Naive thymus-derived CD4-positive, alpha-beta T cell (primary cell): ENCODE results near the gene C5orf63. TPM values are rescaled to one million over a fixed set of nuclear protein-coding genes. Genes with fewer than 3 reads are reported as not detected.
A peak's percentile ranks its signal among the peaks of the same experiment; 100 is the strongest.
"Not testable (repeated sequence)": the region's sequence is repeated elsewhere in the genome, so short reads cannot be mapped to it uniquely, and the experiment has no call there.

Experiments
- ATAC-seq: fragments of 150-1000 bp; cut with Tn5 transposase; 2 replicates; pipeline ENCODE4 v1.10.0; 2021; ENCODE audit warnings: mild to moderate bottlenecking, moderate library complexity
- CTCF ChIA-PET: fragments of 350-600 bp; sonication (Branson Sonifier 250); formaldehyde crosslinking; loops from one replicate; lab custom pipeline; 2021; ENCODE audit warnings: antibody characterized with exemption; lab: Charles Lee
- POLR2A ChIA-PET: fragments of 350-600 bp; sonication (Branson Sonifier 250); formaldehyde crosslinking; loops from one replicate; lab custom pipeline; 2021; ENCODE audit warnings: antibody characterized with exemption, inconsistent platforms; lab: Charles Lee
- DNase-seq, 9 donors: peaks; one replicate each; pipeline versions ENCODE4 v3.0.0 to v3.0.0-alpha.2; 2020 to 2022; ENCODE audit warnings: mixed read lengths in 1 of 9
- H3K27ac ChIP-seq: one replicate; pipeline ENCODE4 v1.7.0; 2013; ENCODE audit warnings: mild to moderate bottlenecking, low read depth, low read length, moderate library complexity
- H3K27me3 ChIP-seq, 2 donors: one replicate each; pipeline ENCODE4 v1.7.0; 2013; ENCODE audit warnings: low read length in 2 of 2, mild to moderate bottlenecking in 2 of 2, moderate library complexity in 2 of 2; ENCODE audit not compliant: control insufficient read depth in 2 of 2, insufficient read depth in 2 of 2
- H3K36me3 ChIP-seq, 3 experiments: 1 replicate in 2 of 3; 2 replicates in 1 of 3; pipeline ENCODE4 v1.7.0; 2013; ENCODE audit warnings: low read length in 3 of 3, mild to moderate bottlenecking in 3 of 3, moderate library complexity in 1 of 3; ENCODE audit not compliant: insufficient read depth in 3 of 3, control insufficient read depth in 2 of 3
- H3K4me1 ChIP-seq, 2 donors: one replicate each; pipeline ENCODE4 v1.7.0; 2013; ENCODE audit warnings: low read length in 2 of 2, mild to moderate bottlenecking in 2 of 2, moderate library complexity in 1 of 2; ENCODE audit not compliant: control insufficient read depth in 2 of 2, insufficient read depth in 2 of 2
- H3K4me3 ChIP-seq: 2 replicates; pipeline ENCODE4 v1.7.0; 2013; ENCODE audit warnings: mild to moderate bottlenecking, low read length
- H3K9me3 ChIP-seq, 3 experiments: 1 replicate in 2 of 3; 2 replicates in 1 of 3; pipeline ENCODE4 v1.7.0; 2013; ENCODE audit warnings: low read length in 3 of 3; ENCODE audit not compliant: control insufficient read depth in 2 of 3
- H3K27ac Mint-ChIP-seq, 9 donors: one replicate each; pipeline ENCODE4 v1.8.0; 2020 to 2022; ENCODE audit warnings: mixed read lengths in 9 of 9, mild to moderate bottlenecking in 8 of 9, moderate library complexity in 5 of 9, inconsistent platforms in 2 of 9
- H3K27me3 Mint-ChIP-seq, 5 donors: one replicate each; pipeline ENCODE4 v1.8.0; 2021 to 2022; ENCODE audit warnings: mixed read lengths in 5 of 5, mild to moderate bottlenecking in 1 of 5
- H3K36me3 Mint-ChIP-seq, 5 donors: one replicate each; pipeline ENCODE4 v1.8.0; 2020 to 2022; ENCODE audit warnings: mixed read lengths in 5 of 5, mild to moderate bottlenecking in 3 of 5, inconsistent platforms in 1 of 5
- H3K4me1 Mint-ChIP-seq, 7 donors: one replicate each; pipeline ENCODE4 v1.8.0; 2020 to 2022; ENCODE audit warnings: mixed read lengths in 7 of 7, mild to moderate bottlenecking in 3 of 7, inconsistent platforms in 1 of 7
- H3K4me3 Mint-ChIP-seq, 10 donors: one replicate each; pipeline ENCODE4 v1.8.0; 2020 to 2022; ENCODE audit warnings: mild to moderate bottlenecking in 10 of 10, mixed read lengths in 10 of 10, moderate library complexity in 6 of 10, inconsistent platforms in 2 of 10
- H3K9me3 Mint-ChIP-seq, 11 donors: one replicate each; pipeline ENCODE4 v1.8.0; 2020 to 2022; ENCODE audit warnings: mixed read lengths in 11 of 11, mild to moderate bottlenecking in 4 of 11, inconsistent platforms in 1 of 11, moderate library complexity in 1 of 11
- intact Hi-C, 2 donors: fragments of 100-400 bp; cut with micrococcal nuclease; formaldehyde crosslinking; loops; one replicate each; pipeline ENCODE4 v1.15.1; 2023
- polyA plus RNA-seq, 2 donors: library from polyadenylated mRNA; unstranded; fragments of 300-500 nt; fragmentation: Illumina TruSeq; gene quantifications; one replicate each; pipeline ENCODE4 v1.2.3, GENCODE V29; 2021
- total RNA-seq, 6 experiments: library from RNA in 5 of 6; stranded (reverse) in 5 of 6; gene quantifications; 1 replicate in 5 of 6; 2 replicates in 1 of 6; pipeline ENCODE4 v1.2.3 and lab custom pipeline; 2021 to 2026

Gene C5orf63
- total and polyA plus RNA-seq, 7 experiments from 2014 or later: 4.3 to 20.7 (median 11.7) TPM

DNA sequence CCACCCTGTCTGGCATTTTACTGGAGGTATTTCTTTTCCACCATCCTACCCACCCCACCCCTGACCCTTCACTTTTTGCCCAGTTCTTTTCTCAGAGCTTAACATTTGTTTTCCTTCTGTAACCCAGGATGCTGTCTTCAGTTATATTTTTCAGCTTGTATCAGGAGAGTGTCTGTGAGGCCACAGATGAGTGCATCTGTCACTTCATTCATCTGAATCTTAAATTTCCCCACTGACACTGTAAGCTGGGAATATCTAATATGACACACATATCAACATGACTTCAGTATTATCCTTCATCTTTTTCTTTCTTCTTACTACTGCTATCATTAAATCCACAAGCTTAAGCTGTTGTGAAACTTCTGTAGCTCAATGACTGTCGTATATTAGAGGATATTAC is 47.8 kb downstream of the C5orf63 start:
- no peak overlapping the region for H3K4me3 ChIP-seq
- H3K27me3 ChIP-seq: no peaks in the 10 kb centered on the region
- POLR2A ChIA-PET: interaction anchor here (0.6 to 1.5 kb wide), 4 partner anchors 8 to 492 kb away, joined by 3 to 4 read pairs (median 4); no protein-coding TSS in a partner anchor
- CTCF ChIA-PET: interaction anchor here (0.9 kb wide), 1 partner anchor 19 kb away, joined by 3 read pairs; no protein-coding TSS in a partner anchor
- no peak for ATAC-seq
- Mint-ChIP-seq H3K9me3 (no peaks in the 10 kb centered on the region), H3K4me1 (peaks cover 14 to 47% (median 35%) of the 10 kb centered on the region in 7 donors), H3K27ac (peak overlapping the region in 2 of 9 donors; percentile 2 to 23), H3K27me3 (peaks cover 0 to 34% (median 0%) of the 10 kb centered on the region in 5 donors), H3K36me3 (peaks cover 0 to 7% (median 0%) of the 10 kb centered on the region in 5 donors), H3K4me3 (no peak overlapping the region)
- H3K36me3 ChIP-seq: peaks cover 0 to 7% (median 0%) of the 10 kb centered on the region in 3 experiments
- intact Hi-C loops: no loop called here
- no peaks in the 10 kb centered on the region for H3K9me3 ChIP-seq
- H3K4me1 ChIP-seq: peaks cover 0 to 10% of the 10 kb centered on the region in 2 donors
- no peak overlapping the region for H3K27ac ChIP-seq
- no peak for DNase-seq

DNA sequence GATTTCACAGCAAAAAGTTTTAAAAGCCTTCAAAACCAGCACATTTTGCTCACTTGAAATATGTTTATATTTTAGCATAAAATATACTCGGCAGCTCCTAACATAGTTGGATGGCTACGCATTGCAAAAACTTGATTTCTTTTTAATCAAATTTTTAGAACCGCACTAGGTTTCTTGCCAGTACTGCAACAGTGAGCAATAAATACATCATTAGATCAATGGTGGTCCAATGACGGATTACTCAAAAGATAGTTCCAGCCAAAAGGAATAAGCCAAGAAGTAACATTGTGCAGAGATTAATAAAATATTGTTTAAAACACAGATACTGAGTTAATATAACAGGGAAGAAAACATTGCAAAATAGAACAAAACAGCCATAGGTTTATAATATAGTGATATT is 48.5 kb downstream of the C5orf63 start:
- H3K4me1 Mint-ChIP-seq: peaks cover 17 to 47% (median 35%) of the 10 kb centered on the region in 7 donors
- no peaks in the 10 kb centered on the region for H3K9me3 Mint-ChIP-seq
- ChIA-PET POLR2A (interaction anchor here (0.6 to 1.0 kb wide), 2 partner anchors 9 to 492 kb away, joined by 3 to 4 read pairs; no protein-coding TSS in a partner anchor), CTCF (no interaction called here)
- no peak overlapping the region for H3K27ac ChIP-seq
- no peak overlapping the region for H3K4me3 Mint-ChIP-seq
- H3K9me3 ChIP-seq: no peaks in the 10 kb centered on the region
- peaks cover 0 to 34% (median 0%) of the 10 kb centered on the region in 5 donors for H3K27me3 Mint-ChIP-seq
- DNase-seq: no peak
- no peaks in the 10 kb centered on the region for H3K27me3 ChIP-seq
- H3K4me3 ChIP-seq: no peak overlapping the region
- peaks cover 0 to 2% (median 0%) of the 10 kb centered on the region in 3 experiments for H3K36me3 ChIP-seq
- no peak for ATAC-seq
- H3K27ac Mint-ChIP-seq: no peak overlapping the region
- H3K36me3 Mint-ChIP-seq: peaks cover 0 to 7% (median 0%) of the 10 kb centered on the region in 5 donors
- intact Hi-C loops: no loop called here
- H3K4me1 ChIP-seq: peaks cover 0 to 10% of the 10 kb centered on the region in 2 donors

GRCh38 chr5:127023552-127024191 is 49.6 kb downstream of the C5orf63 start:
- H3K9me3 ChIP-seq, H3K36me3 ChIP-seq, intact Hi-C loops, H3K9me3 Mint-ChIP-seq, DNase-seq, H3K4me1 ChIP-seq, ATAC-seq, H3K27me3 ChIP-seq, H3K4me3 Mint-ChIP-seq, H3K27ac ChIP-seq, H3K4me3 ChIP-seq: not testable (repeated sequence)
- H3K27ac Mint-ChIP-seq: peak overlapping the region in 2 of 9 donors; percentile 0 to 1
- POLR2A ChIA-PET: interaction anchor here (1.4 kb wide), 1 partner anchor 170 kb away, joined by 4 read pairs; no protein-coding TSS in a partner anchor
- peaks cover 0 to 25% (median 0%) of the 10 kb centered on the region in 5 donors for H3K27me3 Mint-ChIP-seq
- H3K36me3 Mint-ChIP-seq: peaks cover 0 to 10% (median 0%) of the 10 kb centered on the region in 5 donors
- H3K4me1 Mint-ChIP-seq: peaks cover 8 to 38% (median 26%) of the 10 kb centered on the region in 7 donors
- CTCF ChIA-PET: interaction anchor here (0.6 kb wide), 1 partner anchor 9 kb away, joined by 3 read pairs; no protein-coding TSS in a partner anchor

- Histone ChIP-seq H3K27ac (no peak overlapping the region), H3K4me1 (no peaks in the 10 kb centered on the region), H3K9me3 (no peaks in the 10 kb centered on the region), H3K4me3 (no peak overlapping the region), H3K27me3 (no peaks in the 10 kb centered on the region), H3K36me3 (no peaks in the 10 kb centered on the region)
- intact Hi-C loops: no loop called here
- no peak for DNase-seq
- Mint-ChIP-seq H3K4me1 (peaks cover 5 to 34% (median 22%) of the 10 kb centered on the region in 7 donors), H3K9me3 (peaks cover 0 to 2% (median 0%) of the 10 kb centered on the region in 11 donors), H3K27me3 (peaks cover 0 to 19% (median 0%) of the 10 kb centered on the region in 5 donors), H3K27ac (no peak overlapping the region), H3K36me3 (peaks cover 0 to 10% (median 3%) of the 10 kb centered on the region in 5 donors), H3K4me3 (no peak overlapping the region)
- ATAC-seq: no peak
- CTCF ChIA-PET: no interaction called here
- POLR2A ChIA-PET: interaction anchor here (1.4 kb wide), 1 partner anchor 169 kb away, joined by 4 read pairs; no protein-coding TSS in a partner anchor
Observed at GRCh38 chr5:127022846-127023245, 50.5 kb downstream of the C5orf63 start.

- H3K27ac ChIP-seq: no peak overlapping the region
- Mint-ChIP-seq H3K9me3 (peaks cover 0 to 4% (median 0%) of the 10 kb centered on the region in 11 donors), H3K4me1 (peaks cover 4 to 28% (median 17%) of the 10 kb centered on the region in 7 donors), H3K36me3 (peaks cover 0 to 13% (median 3%) of the 10 kb centered on the region in 5 donors), H3K27me3 (peaks cover 0 to 3% (median 0%) of the 10 kb centered on the region in 5 donors), H3K4me3 (no peak overlapping the region), H3K27ac (no peak overlapping the region)
- no peaks in the 10 kb centered on the region for H3K4me1 ChIP-seq
- POLR2A ChIA-PET: no interaction called here
- CTCF ChIA-PET: no interaction called here
- DNase-seq: no peak
- no peaks in the 10 kb centered on the region for H3K36me3 ChIP-seq
- H3K27me3 ChIP-seq: no peaks in the 10 kb centered on the region
- intact Hi-C loops: no loop called here
- H3K9me3 ChIP-seq: no peaks in the 10 kb centered on the region
- no peak for ATAC-seq
- H3K4me3 ChIP-seq: no peak overlapping the region
Observed at GRCh38 chr5:127019928-127020327, 53.4 kb downstream of the C5orf63 start.

DNA sequence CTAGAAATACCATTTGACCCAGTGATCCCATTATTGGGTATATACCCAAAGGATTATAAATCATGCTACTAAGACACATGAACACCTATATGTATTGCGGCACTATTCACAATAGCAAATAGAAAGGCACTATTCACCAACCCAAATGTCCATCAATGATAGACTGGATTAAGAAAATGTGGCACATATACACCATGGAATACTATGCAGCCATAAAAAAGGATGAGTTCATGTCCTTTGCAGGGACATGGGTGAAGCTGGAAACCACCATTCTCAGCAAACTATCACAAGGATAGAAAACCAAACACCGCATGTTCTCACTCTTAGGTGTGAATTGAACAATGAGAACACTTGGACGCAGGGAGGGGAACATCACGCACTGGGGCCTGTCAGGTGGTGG is 56.6 kb downstream of the C5orf63 start:
- H3K4me3 ChIP-seq, H3K27ac Mint-ChIP-seq, intact Hi-C loops, CTCF ChIA-PET, H3K4me3 Mint-ChIP-seq, DNase-seq, H3K9me3 ChIP-seq, H3K36me3 Mint-ChIP-seq, H3K27ac ChIP-seq, H3K9me3 Mint-ChIP-seq, H3K36me3 ChIP-seq, ATAC-seq, H3K27me3 Mint-ChIP-seq, H3K27me3 ChIP-seq: not testable (repeated sequence)
- peaks cover 0 to 18% of the 10 kb centered on the region in 2 donors for H3K4me1 ChIP-seq
- POLR2A ChIA-PET: interaction anchor here (1.0 kb wide), 1 partner anchor 9 kb away, joined by 4 read pairs; no protein-coding TSS in a partner anchor
- peaks cover 8 to 42% (median 22%) of the 10 kb centered on the region in 7 donors for H3K4me1 Mint-ChIP-seq
